Stimulated activated CD4-positive, alpha-beta T cell treated with anti-CD3 and anti-CD28 coated beads, Interleukin-1b, Interleukin-23, amount 100 ng/mL, for 24 hours (primary cell): ENCODE measurements around the gene SOCS1.

ENCODE experiments used
- DNase-seq, 4 experiments: peaks; one replicate each; pipeline ENCODE4 v3.0.0-alpha.2; 2020; ENCODE audit warnings: low read depth in 4 of 4, low spot score in 1 of 4

SOCS1 gene

DNA sequence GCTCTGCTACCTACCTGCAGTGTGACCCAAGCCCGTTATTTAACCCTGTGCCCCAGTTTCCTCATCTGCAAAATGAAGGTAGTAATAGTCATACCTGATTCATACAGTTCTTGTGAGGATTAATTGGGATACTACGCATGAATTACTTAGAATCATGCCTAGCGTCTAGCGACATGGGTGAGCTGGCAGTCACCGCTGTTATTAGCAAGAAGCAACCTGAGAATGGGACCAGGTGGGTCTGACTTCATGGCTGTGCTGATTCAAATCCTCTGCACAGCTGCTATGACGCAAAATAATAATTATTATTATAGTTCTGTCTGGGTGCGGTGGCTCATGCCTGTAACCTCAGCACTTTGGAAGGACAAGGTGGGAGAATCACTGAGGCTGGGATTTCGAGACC is 7.9 kb downstream of the SOCS1 start:
- no peak for DNase-seq

DNA sequence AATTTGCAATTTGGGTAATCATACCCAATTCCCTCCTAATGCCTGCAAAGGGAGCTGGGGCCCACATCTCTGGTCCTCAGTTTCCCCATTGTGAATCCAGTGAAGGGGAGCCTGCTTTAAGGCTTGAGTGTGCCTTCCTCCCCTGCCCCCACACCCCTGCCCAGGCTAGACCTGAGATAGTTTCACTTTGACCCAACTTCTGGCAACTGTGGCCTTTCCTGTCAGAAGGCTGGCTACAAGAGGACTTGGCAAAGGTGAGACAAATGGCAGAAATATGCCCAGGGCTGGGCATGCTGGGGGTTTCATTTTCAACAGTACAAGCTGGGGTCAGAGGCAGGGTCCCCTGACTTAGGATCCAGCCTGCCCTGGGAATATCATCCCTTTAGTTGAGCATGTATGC is 10.0 kb downstream of the SOCS1 start:
- no peak for DNase-seq

DNA sequence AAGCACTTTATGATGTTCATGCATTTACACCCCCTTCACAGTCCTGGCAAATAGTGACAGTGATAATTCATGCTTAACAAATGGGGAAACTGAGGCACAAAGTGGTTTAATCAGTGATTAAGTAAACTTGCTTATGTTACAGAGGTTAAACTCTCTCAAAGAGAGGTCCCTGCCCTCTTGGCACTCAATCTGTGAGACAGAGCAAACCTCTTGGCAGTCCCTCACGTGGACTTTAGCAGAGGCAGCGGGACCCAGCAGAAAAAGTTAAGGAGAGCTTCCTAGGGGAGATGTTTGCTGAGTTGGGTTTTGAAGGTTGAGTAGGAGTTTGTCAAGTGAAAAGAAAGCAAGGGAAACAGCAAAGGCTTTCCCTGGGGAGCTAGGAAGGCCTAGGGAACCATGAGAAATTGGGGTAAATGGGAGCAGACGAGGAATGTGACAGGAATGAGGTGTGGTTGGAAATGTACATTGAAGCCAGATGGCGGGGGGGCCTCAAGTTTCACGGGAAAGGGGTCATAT is 10.7 kb downstream of the SOCS1 start:
- no peak for DNase-seq

DNA sequence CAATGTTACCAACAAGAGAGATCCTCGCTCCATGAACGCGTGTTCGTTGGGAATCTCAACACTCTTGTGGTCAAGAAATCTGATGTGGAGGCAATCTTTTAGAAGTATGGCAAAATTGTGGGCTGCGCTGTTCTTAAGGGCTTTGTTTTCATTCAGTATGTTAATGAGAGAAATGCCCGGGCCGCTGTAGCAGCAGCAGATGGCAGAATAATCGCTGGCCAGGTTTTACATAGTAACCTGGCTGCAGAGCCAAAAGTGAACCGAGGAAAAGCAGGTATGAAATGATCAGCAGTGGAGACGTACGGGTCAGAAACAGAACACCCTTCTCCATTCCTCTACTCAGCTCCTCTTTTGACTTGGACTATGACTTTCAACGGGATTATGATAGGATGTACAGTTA is 13.3 kb downstream of the SOCS1 start:
- no peak for DNase-seq

DNA sequence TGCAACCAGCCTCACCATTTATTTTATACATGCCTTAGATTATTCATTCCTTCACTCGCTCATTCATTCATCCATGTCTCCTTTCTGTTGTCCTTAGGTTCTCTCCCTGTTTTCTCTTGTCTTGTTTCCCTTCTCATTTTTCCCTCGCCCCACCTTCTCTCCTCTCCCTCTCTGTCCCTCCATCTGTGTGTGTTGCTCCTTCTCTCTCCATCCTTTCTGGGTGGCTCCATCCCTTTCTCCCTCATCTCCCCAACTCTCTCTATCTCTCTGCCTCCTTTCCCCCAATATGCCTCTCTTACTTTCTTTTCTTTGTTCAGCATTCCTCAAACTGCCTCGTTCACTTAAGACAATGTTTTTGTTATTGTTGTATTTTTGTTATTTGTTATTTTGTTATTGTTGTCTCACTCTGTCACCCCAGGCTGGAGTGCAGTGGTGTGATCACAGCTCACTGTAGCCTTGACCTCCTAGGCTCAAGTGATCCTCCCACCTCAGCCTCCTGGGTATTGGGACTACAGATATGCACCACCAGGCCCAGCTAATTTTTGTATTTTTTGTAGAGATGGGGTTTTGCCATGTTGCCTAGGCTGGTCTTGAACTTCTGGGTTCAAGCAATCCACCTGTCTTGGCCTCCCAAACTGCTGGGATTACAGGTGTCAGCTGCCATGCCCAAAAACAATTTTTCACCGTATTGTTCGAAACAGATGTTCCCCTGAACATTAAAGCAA is 14.4 kb downstream of the SOCS1 start:
- DNase-seq, result no peak

DNA sequence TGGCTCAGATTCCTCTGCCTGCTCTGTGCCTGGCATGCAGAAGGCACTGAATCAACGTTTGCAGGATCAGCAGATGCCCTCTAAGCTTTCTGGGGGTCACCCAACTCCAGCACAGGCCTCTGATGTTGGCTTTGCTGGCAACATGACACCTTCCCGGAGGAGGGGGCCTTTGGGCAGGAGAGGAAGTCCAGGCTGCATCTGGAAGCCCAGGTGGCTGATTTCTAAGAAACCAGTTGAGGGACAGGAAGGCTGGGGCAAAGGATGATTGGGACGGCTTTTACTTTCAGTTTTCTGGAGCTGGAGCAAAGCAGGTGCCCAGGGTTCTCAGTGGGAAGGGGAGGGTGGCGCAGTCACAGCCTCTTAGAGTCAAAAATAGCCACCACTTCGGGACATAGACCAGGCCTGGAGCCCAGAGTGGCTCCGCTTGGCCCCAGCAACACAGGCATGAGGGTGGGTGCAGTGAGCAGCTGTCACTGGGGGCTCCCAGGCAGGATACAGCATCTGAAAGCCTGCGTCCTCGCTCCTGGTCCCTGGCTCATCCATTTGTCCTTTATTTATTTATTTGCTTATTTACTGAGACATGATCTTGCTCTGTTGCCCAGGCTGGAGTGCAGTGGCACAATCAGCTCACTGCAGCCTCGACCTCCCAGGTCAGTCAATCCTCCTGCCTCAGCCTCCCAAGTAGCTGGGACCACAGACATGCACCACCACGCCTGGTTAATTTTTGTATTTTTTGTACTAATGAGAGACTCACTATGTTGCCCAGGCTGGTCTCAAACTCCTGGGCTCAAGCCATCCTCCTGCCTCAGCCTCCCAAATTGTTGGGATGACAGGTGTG is 15.1 kb downstream of the SOCS1 start:
- DNase-seq, result no peak

DNA sequence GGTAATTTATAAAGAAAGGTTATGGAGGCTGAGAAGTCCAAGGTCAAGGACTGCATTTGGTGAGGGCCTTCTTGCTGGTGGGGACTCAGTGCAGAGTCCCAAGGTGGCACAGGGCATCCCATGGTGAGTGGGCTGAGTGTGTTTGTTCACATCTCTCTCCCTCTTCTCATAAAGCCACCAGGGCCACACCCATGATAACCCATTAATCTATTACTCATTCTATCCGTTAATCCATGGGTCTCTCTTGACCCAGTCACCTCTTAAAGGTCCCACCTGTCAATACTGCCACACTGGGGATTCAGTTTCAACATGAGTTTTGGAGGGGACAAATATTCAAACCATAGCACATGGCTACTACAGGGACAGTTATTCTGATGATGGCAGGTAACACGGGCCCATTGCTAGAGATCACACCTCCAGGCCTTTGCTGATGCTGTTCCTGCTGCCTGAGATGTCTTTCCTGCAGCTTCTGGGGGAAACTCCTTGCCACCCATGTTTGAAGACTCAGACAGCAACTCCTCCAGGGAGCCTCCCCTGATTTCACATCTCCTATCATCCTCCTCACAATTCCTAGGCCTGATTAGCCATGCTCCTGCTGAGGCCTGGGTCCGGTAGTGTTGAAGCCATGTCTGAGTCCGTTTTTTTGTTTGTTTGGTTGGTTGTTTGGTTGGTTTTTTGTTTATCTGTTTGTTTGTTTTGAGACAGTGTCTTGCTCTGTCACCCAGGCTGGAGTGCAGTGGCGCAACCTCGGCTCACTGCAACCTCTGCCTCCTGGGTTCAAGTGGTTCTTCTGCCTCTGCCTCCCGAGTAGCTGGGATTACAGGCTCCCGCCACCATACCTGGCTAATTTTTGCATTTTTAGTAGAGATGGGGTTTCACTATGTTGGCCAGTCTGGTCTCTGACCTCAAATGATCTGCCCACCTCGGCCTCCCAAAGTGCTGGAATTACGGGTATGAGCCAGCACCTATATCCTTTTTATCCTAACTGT is 16.1 kb downstream of the SOCS1 start:
- DNase-seq, result no peak

DNA sequence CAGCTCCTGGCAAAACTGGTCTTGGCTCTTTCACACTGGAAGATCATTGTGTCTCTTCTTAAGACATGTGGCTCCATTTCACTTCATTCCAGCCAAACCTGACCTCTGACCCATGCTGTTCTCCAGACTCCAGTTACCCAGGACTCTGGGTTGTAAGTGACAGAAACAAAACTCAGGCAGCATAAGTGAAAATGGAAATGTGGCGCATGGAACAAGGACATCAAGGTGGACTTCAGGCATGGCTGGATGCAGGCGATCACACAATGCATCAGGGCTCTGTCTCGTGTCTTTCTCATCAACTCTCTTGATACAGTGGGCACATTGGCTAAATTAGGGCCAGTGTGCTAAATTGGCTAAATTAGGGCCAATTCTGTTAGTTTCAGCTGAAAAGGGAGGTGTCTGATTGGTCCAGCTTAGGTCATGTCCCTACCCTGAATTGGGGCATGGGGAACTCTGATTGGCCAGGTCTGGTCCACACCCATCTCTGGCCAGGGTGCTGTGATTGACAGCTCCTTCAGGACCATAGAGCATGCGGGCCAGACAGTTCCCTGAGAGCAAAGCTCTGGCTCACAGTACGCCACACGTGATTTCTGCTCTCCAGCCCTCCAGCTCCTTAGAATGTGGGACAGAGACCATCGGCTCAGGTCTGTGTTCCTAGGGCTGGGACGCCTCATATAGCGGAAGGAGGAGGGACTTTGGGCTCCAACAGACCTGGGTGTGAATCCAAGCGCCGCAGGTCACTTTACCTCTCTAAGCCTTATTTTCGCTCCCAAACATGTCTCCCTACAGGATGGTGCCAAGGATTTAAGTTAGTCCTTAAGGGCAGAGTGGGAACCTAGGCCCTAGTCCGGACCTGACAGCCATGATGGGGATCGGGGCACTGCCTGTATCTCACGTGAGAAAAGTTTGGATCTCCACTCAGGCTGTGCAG is 17.5 kb downstream of the SOCS1 start:
- DNase-seq, result no peak

DNA sequence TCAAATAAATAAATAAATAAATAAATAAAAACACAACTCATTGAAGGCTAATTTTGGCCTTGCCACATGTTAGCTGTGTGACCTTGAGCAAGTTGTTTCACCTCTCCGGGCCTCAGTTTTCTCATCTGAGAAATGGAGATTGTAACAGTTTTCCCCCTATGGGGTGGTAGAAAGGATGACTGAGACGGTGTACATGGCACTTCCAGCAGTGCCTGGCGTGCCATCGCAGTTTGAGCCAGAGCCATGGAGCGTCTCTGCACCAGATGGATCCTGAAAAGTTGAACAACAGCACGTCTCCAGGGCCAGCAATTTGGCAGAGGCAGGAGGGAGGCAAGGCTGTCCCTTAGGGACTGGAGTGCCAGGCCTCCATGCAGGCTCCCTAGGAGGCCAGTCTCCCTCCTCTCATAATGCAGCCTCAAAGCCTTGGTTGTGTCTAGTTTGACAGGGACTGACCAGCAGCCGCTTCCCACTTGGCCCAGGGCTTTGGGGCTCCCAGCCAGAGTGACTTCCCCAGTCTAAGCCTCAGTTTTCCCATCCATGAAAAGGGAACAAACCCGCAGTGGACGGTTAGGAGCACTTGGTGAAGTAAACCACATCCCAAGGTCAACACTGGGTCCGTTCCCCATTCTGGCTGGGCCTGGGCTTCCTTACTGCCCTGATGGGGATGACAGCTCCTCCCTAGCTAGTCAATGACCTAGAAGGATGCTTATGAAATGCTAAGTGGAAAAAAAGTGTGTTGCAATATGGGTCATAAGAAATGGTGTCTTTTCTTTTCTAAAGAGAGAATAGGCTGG is 19.3 kb downstream of the SOCS1 start:
- no peak for DNase-seq

DNA sequence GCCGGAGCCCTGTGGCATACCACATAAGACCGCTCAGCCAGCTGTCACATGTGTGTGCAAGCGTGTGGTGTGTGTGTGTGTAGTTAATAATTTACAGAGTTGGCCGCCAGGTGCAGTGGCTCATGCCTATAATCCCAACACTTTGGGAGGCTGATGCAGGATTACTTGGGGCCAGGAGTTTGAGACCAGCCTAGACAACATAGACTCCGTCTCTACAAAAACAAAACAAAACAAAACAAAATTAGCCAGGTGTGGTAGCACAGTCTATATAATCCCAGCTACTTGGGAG is 20.4 kb downstream of the SOCS1 start:
- no peak for DNase-seq

DNA sequence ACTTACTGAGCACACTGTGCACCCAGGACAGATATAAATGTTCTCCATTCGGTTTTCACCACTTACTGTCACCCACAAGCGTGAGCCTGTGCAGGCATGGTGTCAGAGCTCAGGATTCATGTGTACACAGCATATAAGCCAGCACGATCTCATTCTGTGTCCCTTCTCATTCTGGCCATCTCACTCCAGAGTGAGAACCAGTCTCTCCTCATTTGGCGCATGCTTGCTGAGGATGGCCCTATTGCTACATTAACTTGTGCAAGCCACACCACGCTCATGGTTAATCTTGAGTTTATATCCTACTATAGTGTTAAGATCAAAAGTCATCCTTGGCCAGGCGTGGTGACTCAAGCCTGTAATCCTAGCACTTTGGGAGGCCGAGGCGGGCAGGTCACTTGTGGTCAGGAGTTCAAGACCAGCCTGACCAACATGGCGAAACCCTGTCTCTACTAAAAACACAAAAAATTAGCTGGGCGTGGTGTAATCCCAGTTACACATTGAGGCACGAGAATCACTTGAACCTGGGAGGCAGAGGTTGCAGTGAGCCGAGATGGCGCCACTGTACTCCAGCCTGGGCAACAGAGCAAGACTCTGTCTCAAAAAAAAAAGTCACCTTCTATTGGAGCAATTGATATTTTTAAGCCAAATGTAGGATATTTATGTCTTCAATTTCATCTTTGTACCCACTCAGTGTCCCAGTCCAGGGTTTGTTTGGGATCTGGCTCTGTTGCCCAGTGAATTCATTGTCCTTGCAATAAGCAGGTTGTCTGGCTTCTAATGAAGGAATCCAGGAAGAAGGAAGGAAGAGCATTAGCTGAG is 20.9 kb downstream of the SOCS1 start:
- no peak for DNase-seq

DNA sequence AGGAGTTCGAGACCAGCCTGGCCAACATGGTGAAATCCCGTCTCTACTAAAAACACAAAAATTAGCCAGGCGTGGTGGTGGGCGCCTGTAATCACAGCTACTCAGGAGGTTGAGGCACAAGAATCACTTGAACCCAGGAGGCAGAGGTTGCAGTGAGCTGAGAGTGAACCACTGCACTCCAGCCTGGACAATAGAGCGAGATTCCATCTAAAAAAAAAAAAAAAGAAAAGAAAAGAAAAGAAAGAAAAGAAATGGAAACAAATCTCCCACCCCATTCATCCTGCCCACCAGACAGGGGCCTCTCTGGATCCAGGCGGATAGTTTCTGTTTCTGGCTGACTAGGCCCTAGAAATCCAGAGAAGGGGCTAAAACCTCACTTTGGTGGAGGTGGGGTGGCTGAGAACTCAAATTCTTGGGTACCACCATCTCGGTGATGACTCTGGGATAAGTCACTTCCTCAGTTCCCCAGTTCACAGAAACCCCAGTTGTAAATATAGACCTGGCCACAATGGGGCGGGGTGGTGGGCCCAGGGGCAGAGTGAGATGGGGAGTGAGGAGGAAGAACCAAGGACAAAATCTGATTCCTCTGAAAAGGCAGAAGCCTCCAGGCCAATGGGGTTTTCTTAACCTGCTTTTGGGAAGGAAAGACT is 22.2 kb downstream of the SOCS1 start:
- peak in 2 of 4 experiments; percentile 67 to 84 for DNase-seq

DNA sequence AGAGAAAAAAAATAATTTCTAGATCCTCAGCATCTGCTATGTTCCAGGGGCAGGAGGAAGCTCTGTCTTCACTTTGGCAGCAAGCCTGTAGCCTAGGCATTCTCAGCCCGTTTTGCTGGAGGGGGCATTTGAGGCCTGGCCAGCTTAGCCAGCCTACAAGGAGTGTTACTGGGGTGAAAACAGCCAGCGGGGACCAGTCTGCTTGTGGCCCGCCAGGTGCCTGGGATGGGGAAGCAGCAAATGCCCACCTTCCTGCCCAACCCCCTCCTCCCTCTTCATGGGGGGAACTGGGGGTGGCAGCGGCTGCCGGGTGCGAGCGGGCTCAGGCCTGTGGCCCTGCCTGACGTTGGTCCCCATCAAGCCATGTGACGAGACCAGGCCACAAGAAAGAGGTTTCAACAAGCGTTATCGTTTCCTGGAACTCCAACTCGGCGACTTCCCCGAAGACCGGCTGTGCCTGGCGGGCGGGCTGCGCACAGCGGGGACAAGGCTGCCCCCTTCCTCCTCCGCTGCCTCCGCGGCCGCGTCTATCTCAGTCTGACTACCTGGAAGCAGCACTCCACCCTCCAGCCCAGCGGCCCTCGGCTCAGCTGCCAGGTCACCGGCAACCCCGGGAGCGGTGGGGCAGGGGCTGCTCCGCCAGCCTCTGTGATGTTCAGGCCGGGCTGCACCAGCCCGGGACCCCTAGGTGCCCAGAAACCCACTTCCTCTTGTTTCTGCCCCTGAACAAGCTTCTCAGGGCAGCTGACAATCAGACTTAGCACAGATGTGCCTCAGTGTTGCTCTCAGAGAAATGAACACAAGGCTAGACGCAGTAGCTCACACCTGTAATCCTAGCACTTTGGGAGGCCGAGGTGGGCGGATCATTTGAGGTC is 22.9 kb downstream of the SOCS1 start:
- peak in 3 of 4 experiments; percentile 63 to 86 (median 82) for DNase-seq

DNA sequence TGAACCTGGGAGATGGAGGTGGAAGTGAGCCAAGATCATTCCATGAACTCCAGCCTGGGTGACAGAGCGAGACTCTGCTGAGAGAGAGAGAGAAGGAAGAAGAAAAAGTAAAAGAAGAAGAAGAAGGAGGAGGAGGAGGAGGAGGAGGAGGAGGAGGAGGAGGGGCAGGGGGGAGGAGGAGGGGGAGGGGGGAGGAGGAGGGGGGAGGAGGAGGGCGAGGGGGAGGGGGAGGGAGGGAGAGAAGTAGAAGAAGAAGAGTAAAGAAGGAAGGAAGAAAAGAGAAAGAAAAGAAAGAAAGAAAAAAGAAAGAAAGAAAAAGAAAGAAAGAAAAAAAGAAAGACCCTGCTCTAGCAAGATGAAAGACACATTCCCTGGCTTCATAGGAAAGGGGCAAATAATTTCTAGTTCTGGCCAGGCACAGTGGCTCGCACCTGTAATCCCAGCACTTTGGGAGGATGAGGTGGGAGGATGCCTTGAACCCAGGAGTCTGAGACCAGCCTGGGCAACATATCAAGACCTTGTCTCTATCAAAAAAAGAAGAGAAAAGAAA is 23.6 kb downstream of the SOCS1 start:
- DNase-seq, result no peak

DNA sequence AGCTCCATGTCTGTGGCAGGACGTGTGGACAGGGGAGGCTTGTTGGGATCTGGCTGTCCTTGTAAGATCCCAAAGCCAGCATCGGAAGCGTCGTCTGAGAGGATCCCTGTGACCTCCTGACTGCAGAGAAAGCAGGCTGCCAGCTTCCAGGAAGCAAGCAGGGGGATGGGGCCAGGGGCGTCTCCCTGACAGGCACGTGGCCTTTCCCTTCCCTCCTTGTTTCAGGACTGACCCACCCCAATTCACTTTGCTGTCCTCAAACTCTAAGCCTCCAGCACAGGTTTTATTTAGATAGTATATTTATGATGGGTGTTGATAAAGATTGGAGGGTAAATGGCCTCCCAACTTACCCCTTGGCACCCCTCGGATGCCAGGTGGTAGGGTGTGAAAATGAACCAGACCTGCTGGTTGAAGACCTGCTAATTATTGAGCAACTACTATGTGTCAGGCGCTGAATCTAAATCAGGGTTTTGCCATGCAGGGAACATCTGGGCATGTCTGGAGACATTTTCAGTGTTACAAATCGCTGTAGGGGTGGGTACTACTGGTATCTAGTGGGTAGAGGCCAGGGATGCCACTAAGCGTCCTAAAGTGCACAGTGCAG is 24.5 kb downstream of the SOCS1 start:
- DNase-seq, result no peak

DNA sequence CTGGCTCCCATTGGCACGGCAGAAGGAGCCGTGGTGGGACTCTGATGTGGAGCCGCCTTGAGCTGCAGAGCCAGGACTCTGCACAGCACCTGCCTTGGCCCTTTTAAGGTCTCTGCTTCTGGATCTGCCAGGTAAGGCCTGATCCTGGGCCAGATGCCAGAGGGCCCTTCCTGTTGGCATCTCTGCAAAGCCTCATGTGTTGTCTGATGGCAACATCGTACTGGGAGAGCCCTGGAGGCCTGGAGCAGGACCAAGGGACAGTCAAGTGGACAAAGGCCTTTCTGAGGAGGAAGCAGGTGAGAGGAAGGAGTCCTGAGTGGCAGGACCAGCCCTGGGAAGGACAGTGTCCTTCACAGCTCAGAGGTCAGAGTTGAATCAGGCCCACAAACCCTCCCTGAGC is 26.1 kb downstream of the SOCS1 start:
- no peak for DNase-seq
